Motor neuron (in vitro differentiated cells): ENCODE data around the gene CYB5D1. TPM values are rescaled to one million over a fixed set of nuclear protein-coding genes. Genes with fewer than 3 reads are reported as not detected.

ENCODE experiments used
- total RNA-seq, 8 experiments: library from RNA; unstranded; fragments of 300-600 nt; gene quantifications; 2 replicates each; pipeline versions ENCODE4 v1.2.3 to v1.2.4, GENCODE V29; 2022

Gene CYB5D1
- total RNA-seq, 8 experiments from 2014 or later = 12.2 to 28.0 (median 16.9) TPM

Other genes starting within 250 kb of the CYB5D1 start
- gene FXR2, start 243.1 kb upstream of the CYB5D1 start, total RNA-seq = 10 to 100 TPM; 33.0 to 53.4 (median 46.1) TPM
- gene SAT2, start 230.2 kb upstream of the CYB5D1 start, total RNA-seq = 100 to 1,000 TPM in 2 of 8 experiments, 10 to 100 TPM in 6; 66.9 to 115 (median 84.4) TPM
- 10 to 100 TPM in 1 of 8 experiments, 1 to 10 TPM in 4, under 1 TPM in 2, not detected in 1; 0.54 to 26.2 (median 1.7) TPM for gene SHBG, start 227.9 kb upstream of the CYB5D1 start, total RNA-seq
- 10 to 100 TPM in 3 of 8 experiments, 1 to 10 TPM in 4, under 1 TPM in 1; 0.31 to 43.9 (median 8.4) TPM for gene ATP1B2, start 207.1 kb upstream of the CYB5D1 start, total RNA-seq
- gene TP53, start 170.5 kb upstream of the CYB5D1 start, total RNA-seq = 100 to 1,000 TPM in 2 of 8 experiments, 10 to 100 TPM in 6; 11.6 to 136 (median 25.7) TPM
- gene WRAP53, start 169.5 kb upstream of the CYB5D1 start, total RNA-seq = 10 to 100 TPM in 7 of 8 experiments, 1 to 10 TPM in 1; 6.9 to 20.1 (median 13.2) TPM
- 100 to 1,000 TPM in 1 of 8 experiments, 10 to 100 TPM in 4, 1 to 10 TPM in 3; 1.2 to 490 (median 20.6) TPM for gene EFNB3, start 152.8 kb upstream of the CYB5D1 start, total RNA-seq
- 1 to 10 TPM in 2 of 8 experiments, under 1 TPM in 6; 0.25 to 4.4 (median 0.65) TPM for gene DNAH2, start 140.3 kb upstream of the CYB5D1 start, total RNA-seq
- gene KDM6B, start 23.8 kb upstream of the CYB5D1 start, total RNA-seq = 10 to 100 TPM in 5 of 8 experiments, 1 to 10 TPM in 3; 3.2 to 32.8 (median 12.5) TPM
- gene TMEM88, start 2.9 kb upstream of the CYB5D1 start, total RNA-seq = 10 to 100 TPM in 1 of 8 experiments, 1 to 10 TPM in 6, under 1 TPM in 1; 0.51 to 18.5 (median 4.1) TPM
- gene NAA38, start 444 bp upstream of the CYB5D1 start, total RNA-seq = 100 to 1,000 TPM; 105 to 221 (median 145) TPM
- gene CHD3, start 30.8 kb downstream of the CYB5D1 start, total RNA-seq = 100 to 1,000 TPM in 2 of 8 experiments, 10 to 100 TPM in 6; 56.2 to 294 (median 78.2) TPM
- 1 to 10 TPM; 2.6 to 5.2 (median 4.2) TPM for gene RNF227, start 58.3 kb downstream of the CYB5D1 start, total RNA-seq
- 10 to 100 TPM in 1 of 8 experiments, 1 to 10 TPM in 5, under 1 TPM in 2; 0.25 to 17.2 (median 1.9) TPM for gene KCNAB3, start 71.9 kb downstream of the CYB5D1 start, total RNA-seq
- 10 to 100 TPM; 60.1 to 94.1 (median 71.4) TPM for gene TRAPPC1, start 73.9 kb downstream of the CYB5D1 start, total RNA-seq
- 10 to 100 TPM; 19.3 to 40.7 (median 31.7) TPM for gene CNTROB, start 74.2 kb downstream of the CYB5D1 start, total RNA-seq
- gene GUCY2D, start 144.6 kb downstream of the CYB5D1 start, total RNA-seq = under 1 TPM in 1 of 8 experiments, not detected in 7; 1.00 TPM
- under 1 TPM in 4 of 8 experiments, not detected in 4; 0.04 to 0.15 (median 0.14) TPM for gene ALOX15B, start 181.1 kb downstream of the CYB5D1 start, total RNA-seq
- gene ALOX12B, start 229.7 kb downstream of the CYB5D1 start, total RNA-seq = under 1 TPM in 2 of 8 experiments, not detected in 6; 0.13 to 0.16 TPM